Stomach (tissue), 9 donors: ENCODE results near the gene ARFGAP1. TPM values are rescaled to one million over a fixed set of nuclear protein-coding genes. Genes with fewer than 3 reads are reported as not detected.
"Not testable (repeated sequence)": the region's sequence is repeated elsewhere in the genome, so short reads cannot be mapped to it uniquely, and the experiment has no call there.

Experiments
- DNase-seq, 2 donors: peaks; one replicate each; pipeline versions ENCODE4 v3.0.0 to v3.0.0-alpha.2; 2013 to 2019
- H3K27ac ChIP-seq, 5 donors: fragments of 200-600 bp in 4 of 5; sonication (generic) in 4 of 5; one replicate each; pipeline ENCODE4 v1.5.1; 2013 to 2019; ENCODE audit warnings: mild to moderate bottlenecking in 1 of 5, moderate library complexity in 1 of 5
- H3K27me3 ChIP-seq, 3 donors: fragments of 200-600 bp; sonication (generic); one replicate each; pipeline ENCODE4 v1.5.1; 2017 to 2019; ENCODE audit warnings: mixed run types in 1 of 3
- H3K36me3 ChIP-seq, 4 donors: fragments of 200-600 bp; sonication (generic); 1 replicate in 3 of 4; 2 replicates in 1 of 4; pipeline ENCODE4 v1.5.1; 2016 to 2019
- H3K4me1 ChIP-seq, 4 donors: fragments of 200-600 bp; sonication (generic); one replicate each; pipeline ENCODE4 v1.5.1; 2016 to 2019
- H3K4me3 ChIP-seq, 4 donors: fragments of 200-600 bp; sonication (generic) in 3 of 4; one replicate each; pipeline ENCODE4 v1.5.1; 2016 to 2019; ENCODE audit warnings: mild to moderate bottlenecking in 1 of 4
- H3K9me3 ChIP-seq, 4 donors: fragments of 200-600 bp; sonication (generic); one replicate each; pipeline ENCODE4 v1.5.1; 2016 to 2019
- EP300 ChIP-seq: sonication (generic); formaldehyde crosslinking; IDR thresholded peaks from one replicate; pipeline ENCODE4 v1.6.1; 2017; ENCODE audit warnings: antibody characterized with exemption
- POLR2A ChIP-seq, 4 donors: fragments of 450-650 bp; IDR thresholded peaks; one replicate each; pipeline ENCODE4 v1.6.1; 2016; ENCODE audit warnings: antibody characterized with exemption in 4 of 4, control low read depth in 2 of 4, mild to moderate bottlenecking in 1 of 4, moderate library complexity in 1 of 4
- POLR2AphosphoS5 ChIP-seq, 3 donors: sonication (generic); formaldehyde crosslinking; IDR thresholded peaks; one replicate each; pipeline ENCODE4 v1.6.1; 2016; ENCODE audit warnings: antibody characterized with exemption in 3 of 3
- WGBS, 5 donors: extraction: QIAGEN DNeasy Blood & Tissue Kit in 3 of 5; methylation state at CpG; one replicate each; pipeline versions ENCODE4 v1.1.5 to v1.1.7; 2013 to 2018; 5-methylcytosine and 5-hydroxymethylcytosine counted together
- intact Hi-C: fragments of 100-400 bp; cut with DNase I; formaldehyde crosslinking; loops from one replicate; pipeline ENCODE4 v1.15.1; 2023; ENCODE audit warnings: low total_unique reads
- polyA plus RNA-seq, 3 donors: library from polyadenylated mRNA; stranded (reverse); fragments of 200-250 nt; gene quantifications; one replicate each; pipeline ENCODE4 v1.2.3, GENCODE V29; 2013
- total RNA-seq, 5 donors: library from RNA; depleted of rRNA; stranded (reverse); fragments of >200 nt; gene quantifications; one replicate each; pipeline versions ENCODE4 v1.1.0 to v1.2.3, GENCODE V29; 2014 to 2016
- TF ChIP-seq, protein P1 (sequence below), 7 experiments: fragments of 450-650 bp in 4 of 7; fragments of 200-600 bp in 3 of 7; sonication (generic) in 3 of 7; IDR thresholded peaks; one replicate each; pipeline ENCODE4 v1.5.1; 2016 to 2019; ENCODE audit warnings: antibody characterized with exemption in 7 of 7, control low read depth in 2 of 7, mild to moderate bottlenecking in 1 of 7
- donor health status: healthy with polysubstance abuse.
- donor health status: Bipolar disorder and iron deficiency.
- donor health status: healthy.

Gene ARFGAP1
- total and polyA plus RNA-seq, 8 donors = 51.3 to 146 (median 59.4) TPM

DNA sequence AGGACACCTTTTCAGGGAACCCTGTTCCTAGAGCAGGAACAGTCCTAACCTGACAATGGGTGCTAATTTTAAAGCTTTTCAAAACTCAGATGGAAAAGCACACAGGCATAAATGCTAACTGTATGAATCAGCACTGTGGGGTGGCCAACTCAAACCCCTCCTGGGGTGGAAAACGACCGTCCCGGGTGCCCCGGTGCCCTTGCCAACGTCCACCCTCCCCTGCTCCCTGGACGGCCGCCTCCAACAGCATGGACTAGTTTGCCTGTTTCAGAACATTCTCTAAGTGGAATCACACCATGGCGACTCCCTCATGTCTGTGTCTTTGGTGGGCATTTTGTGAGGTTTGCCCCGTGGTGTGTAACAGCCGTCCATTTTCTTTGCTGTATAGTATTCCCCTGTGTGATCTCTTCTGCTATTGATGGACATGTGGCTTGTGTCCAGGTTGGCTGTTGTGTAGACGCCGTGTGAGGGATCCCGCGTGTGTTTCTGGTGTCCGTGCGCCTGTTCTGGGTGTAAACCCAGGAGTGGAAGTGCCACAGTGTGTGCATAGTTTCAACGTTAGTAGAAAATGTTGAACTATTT is 26.2 kb downstream of the ARFGAP1 start:
- Histone ChIP-seq H3K27ac (no peak overlapping the region), H3K27me3 (peaks cover 25 to 97% (median 50%) of the 10 kb centered on the region in 3 donors), H3K4me1 (no peaks in the 10 kb centered on the region), H3K36me3 (no peaks in the 10 kb centered on the region), H3K4me3 (no peak overlapping the region), H3K9me3 (peaks cover 0 to 13% (median 11%) of the 10 kb centered on the region in 4 donors)
- intact Hi-C loops = no loop called here
- 83 to 91% (median 88%) methylated on average over 17 of the region's 17 CpGs for WGBS, 5 donors
- no peak for TF ChIP-seq POLR2AphosphoS5 (IDR thresholded peaks at IDR 0.05)
- TF ChIP-seq, protein P1, sequence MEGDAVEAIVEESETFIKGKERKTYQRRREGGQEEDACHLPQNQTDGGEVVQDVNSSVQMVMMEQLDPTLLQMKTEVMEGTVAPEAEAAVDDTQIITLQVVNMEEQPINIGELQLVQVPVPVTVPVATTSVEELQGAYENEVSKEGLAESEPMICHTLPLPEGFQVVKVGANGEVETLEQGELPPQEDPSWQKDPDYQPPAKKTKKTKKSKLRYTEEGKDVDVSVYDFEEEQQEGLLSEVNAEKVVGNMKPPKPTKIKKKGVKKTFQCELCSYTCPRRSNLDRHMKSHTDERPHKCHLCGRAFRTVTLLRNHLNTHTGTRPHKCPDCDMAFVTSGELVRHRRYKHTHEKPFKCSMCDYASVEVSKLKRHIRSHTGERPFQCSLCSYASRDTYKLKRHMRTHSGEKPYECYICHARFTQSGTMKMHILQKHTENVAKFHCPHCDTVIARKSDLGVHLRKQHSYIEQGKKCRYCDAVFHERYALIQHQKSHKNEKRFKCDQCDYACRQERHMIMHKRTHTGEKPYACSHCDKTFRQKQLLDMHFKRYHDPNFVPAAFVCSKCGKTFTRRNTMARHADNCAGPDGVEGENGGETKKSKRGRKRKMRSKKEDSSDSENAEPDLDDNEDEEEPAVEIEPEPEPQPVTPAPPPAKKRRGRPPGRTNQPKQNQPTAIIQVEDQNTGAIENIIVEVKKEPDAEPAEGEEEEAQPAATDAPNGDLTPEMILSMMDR (IDR thresholded peaks at IDR 0.05) = no peak
- no peak for TF ChIP-seq POLR2A (IDR thresholded peaks at IDR 0.05)
- no peak for TF ChIP-seq EP300
- no peak for DNase-seq

DNA sequence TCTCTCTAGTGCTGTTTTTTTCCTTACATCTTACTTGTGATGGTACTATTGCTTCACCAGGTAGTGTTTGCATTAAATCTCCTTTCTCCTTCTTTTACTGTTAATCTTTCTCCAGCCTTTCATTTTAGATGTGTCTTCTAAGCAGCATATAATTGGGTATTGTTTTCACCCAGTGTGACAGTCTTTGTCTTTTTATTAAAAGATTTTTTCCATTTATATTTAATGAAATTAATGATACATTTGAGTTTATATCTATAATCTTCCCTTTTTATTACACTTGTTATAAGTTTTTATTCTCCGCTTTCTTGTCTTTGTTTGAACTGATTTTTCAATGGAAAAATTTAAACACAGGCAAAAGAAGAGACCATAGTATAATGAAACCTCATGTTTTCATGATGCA is 29.1 kb downstream of the ARFGAP1 start:
- no peak overlapping the region for H3K4me3 ChIP-seq
- no peaks in the 10 kb centered on the region for H3K4me1 ChIP-seq
- peaks cover 0 to 13% (median 11%) of the 10 kb centered on the region in 4 donors for H3K9me3 ChIP-seq
- WGBS, 5 donors = 86 to 98% (median 95%) methylated on average over 1 of the region's 1 CpG
- no peak for TF ChIP-seq EP300
- TF ChIP-seq, protein P1 (IDR thresholded peaks at IDR 0.05) = no peak
- no peak for TF ChIP-seq POLR2AphosphoS5 (IDR thresholded peaks at IDR 0.05)
- TF ChIP-seq POLR2A (IDR thresholded peaks at IDR 0.05) = no peak
- no peaks in the 10 kb centered on the region for H3K36me3 ChIP-seq
- no peak for DNase-seq
- no peak overlapping the region for H3K27ac ChIP-seq
- peaks cover 14 to 97% (median 40%) of the 10 kb centered on the region in 3 donors for H3K27me3 ChIP-seq
- intact Hi-C loops = no loop called here

DNA sequence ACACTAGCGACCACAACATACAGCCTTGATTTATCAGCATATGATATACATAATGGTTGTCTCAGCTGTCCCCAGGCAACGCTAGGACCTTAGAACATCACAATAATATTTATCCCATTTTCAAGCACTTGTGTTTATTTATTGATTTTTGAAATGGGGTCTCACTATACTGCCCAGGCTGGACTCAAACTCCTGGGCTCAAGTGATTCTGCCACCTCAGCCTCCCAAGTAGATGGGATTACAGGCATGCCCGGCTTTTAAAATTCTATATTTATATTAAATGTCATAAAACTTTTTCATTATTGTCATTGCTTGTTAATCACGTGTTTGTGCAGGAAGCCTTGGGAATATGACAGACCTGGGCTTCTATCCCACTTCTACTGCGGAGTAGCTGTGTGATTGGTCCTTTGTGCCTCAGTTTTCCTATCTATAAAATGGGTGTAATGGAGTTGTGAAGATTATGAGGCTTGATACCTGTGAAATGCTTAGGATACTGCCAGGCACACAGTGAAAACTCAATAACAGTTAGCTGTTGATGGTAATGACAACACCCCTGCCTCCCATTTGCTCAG is 30.6 kb downstream of the ARFGAP1 start:
- Histone ChIP-seq H3K27me3 (peaks cover 0 to 97% (median 37%) of the 10 kb centered on the region in 3 donors), H3K4me1 (no peaks in the 10 kb centered on the region), H3K4me3 (no peak overlapping the region), H3K27ac (no peak overlapping the region), H3K9me3 (peaks cover 0 to 13% (median 11%) of the 10 kb centered on the region in 4 donors), H3K36me3 (no peaks in the 10 kb centered on the region)
- DNase-seq = no peak
- intact Hi-C loops = no loop called here
- 57 to 66% (median 59%) methylated on average over 5 of the region's 5 CpGs for WGBS, 5 donors
- TF ChIP-seq POLR2AphosphoS5 (IDR thresholded peaks at IDR 0.05) (no peak), POLR2A (IDR thresholded peaks at IDR 0.05) (no peak), EP300 (no peak)
- TF ChIP-seq, protein P1 (IDR thresholded peaks at IDR 0.05) = no peak

DNA sequence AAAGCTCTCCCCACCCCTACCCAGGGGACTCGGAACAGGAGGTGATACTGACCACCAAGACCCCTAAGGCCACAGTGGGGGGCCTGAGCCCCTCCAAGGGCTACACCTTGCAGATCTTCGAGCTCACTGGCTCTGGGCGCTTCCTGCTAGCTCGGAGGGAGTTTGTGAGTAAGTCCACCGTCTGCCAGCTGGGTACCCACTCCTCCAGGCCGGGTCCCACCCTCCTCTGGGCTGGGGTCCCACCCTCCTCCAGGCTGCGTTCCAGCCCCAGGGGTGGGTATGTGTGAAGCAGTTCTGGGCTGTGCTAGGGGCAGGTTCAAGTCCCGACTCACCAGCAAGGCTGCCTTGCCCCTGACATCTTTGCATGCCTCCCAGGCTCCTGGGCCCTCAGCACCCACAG is 32.8 kb downstream of the ARFGAP1 start:
- intact Hi-C loops = loop anchor here (5.0 kb wide), 1 partner anchor 77 kb away; no protein-coding TSS in a partner anchor

DNA sequence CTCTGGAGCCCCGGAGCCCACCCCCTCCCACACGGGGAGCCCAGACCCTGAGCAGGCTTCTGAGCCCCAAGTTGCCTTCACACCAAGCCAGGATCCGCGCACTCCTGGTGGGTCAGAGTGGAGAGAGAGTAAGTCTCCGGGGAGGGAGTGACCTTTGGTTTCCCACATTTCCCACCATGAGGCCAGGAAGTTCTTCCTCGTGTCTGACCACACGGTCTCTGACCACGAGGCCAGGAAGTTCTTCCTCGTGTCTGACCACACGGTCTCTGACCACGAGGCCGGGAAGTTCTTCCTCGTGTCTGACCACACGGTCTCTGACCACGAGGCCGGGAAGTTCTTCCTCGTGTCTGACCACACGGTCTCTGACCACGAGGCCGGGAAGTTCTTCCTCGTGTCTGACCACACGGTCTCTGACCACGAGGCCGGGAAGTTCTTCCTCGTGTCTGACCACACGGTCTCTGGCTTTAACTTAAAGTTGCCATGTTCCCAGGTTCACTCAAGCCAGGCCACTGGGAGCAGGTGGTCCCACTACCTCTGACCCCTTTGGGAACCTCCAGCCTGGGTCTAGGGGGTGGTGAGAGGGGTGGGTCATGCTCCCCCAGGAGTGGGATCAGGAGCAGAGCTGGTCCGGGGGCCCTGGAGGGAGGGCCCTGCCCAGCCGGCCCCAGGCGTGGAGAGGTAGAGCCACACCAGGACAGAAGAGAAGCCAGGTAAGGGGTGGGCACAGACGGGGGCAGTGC is 33.5 kb downstream of the ARFGAP1 start:
- intact Hi-C loops = loop anchor here (5.0 kb wide), 1 partner anchor 76 kb away; no protein-coding TSS in a partner anchor
- not testable (repeated sequence) for H3K36me3 ChIP-seq, H3K27ac ChIP-seq, H3K9me3 ChIP-seq, H3K4me3 ChIP-seq, DNase-seq, H3K4me1 ChIP-seq
- H3K27me3 ChIP-seq = peaks cover 2 to 99% (median 51%) of the 10 kb centered on the region in 3 donors
- 67 to 83% (median 79%) methylated on average over 15 to 23 of the region's 30 CpGs for WGBS, 5 donors

More for the DNA sequence above, 32.8 kb downstream of the ARFGAP1 start:
- Histone ChIP-seq H3K4me3 (no peak overlapping the region), H3K36me3 (no peaks in the 10 kb centered on the region), H3K9me3 (peaks cover 0 to 13% (median 11%) of the 10 kb centered on the region in 4 donors), H3K27me3 (peaks cover 2 to 97% (median 53%) of the 10 kb centered on the region in 3 donors), H3K4me1 (peaks cover 0 to 7% (median 3%) of the 10 kb centered on the region in 4 donors), H3K27ac (no peak overlapping the region)
- 40 to 64% (median 48%) methylated on average over 3 to 8 of the region's 8 CpGs for WGBS, 5 donors
- DNase-seq = no peak
- TF ChIP-seq POLR2A (IDR thresholded peaks at IDR 0.05) (no peak), POLR2AphosphoS5 (IDR thresholded peaks at IDR 0.05) (no peak)
- TF ChIP-seq, protein P1 (IDR thresholded peaks at IDR 0.05) = no peak
